LNCAP (cell line): ENCODE results near the gene GPR143.

Experiments
- CTCF ChIP-seq: fragments of 450-650 bp; IDR thresholded peaks from 2 replicates; pipeline ENCODE4 v1.5.1; 2017; ENCODE audit warnings: mild to moderate bottlenecking

The GPR143 gene

GRCh38 chrX:9701790-9702189, 63.9 kb downstream of the GPR143 start:
- TF ChIP-seq CTCF: no peak

GRCh38 chrX:9700555-9700954, 65.1 kb downstream of the GPR143 start:
- no peak for TF ChIP-seq CTCF

- no peak for TF ChIP-seq CTCF
These were observed 67.1 kb downstream of the GPR143 start for GRCh38 chrX:9698576-9698975.

- no peak for TF ChIP-seq CTCF
These were observed 72.2 kb downstream of the GPR143 start for GRCh38 chrX:9693307-9694001.

GRCh38 chrX:9690046-9690445, 75.6 kb downstream of the GPR143 start:
- no peak for TF ChIP-seq CTCF

GRCh38 chrX:9688833-9689232, 76.8 kb downstream of the GPR143 start:
- no peak for TF ChIP-seq CTCF

- TF ChIP-seq CTCF: no peak
These were observed 77.7 kb downstream of the GPR143 start for GRCh38 chrX:9687899-9688298.

GRCh38 chrX:9683350-9683749, 82.3 kb downstream of the GPR143 start:
- TF ChIP-seq CTCF: no peak
